ENCODE data around the gene UMODL1. TPM values are rescaled to one million over a fixed set of nuclear protein-coding genes. Genes with fewer than 3 reads are reported as not detected.

The UMODL1 gene
- 0.07 TPM in 1 of 2 replicates, not detected in the other for total RNA-seq

DNA sequence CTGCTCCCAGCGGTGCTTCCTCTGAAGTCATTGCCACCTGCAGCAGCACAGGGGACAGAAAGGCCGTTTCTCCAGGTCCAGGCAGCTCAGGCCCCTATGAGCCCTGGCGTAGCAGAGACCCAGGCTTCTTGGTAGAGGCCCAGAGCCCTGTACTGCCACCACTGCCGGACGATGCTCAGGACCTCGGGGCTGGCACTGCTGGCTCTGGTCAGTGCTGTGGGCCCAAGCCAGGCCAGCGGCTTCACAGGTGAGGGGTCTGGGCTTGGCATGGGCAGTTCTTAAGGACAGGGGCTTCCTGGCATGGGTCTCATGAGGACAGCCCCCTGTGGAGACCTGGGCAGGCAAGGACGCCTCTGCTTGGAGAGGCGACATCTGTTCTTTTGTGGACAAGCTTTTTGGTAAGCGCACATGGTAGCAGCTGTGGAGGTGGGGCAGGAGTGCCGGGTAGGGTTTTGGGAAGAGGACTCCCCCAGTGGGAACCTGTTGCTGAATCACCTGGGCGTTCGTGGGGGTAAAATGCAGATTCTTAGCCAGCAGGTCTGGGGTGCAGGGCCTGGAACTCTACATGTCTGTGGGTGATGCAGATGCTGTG is at the start of gene UMODL1:
UMODL1 (plus strand) TSS at position 172 of the 592 bp plus-strand sequence; CDS start at position 172, 0 bp downstream.

Other genes starting within 250 kb of the UMODL1 start
- 6.5 and 10.7 TPM in 2 replicates for gene PRDM15, start 192.0 kb upstream of the UMODL1 start, total RNA-seq
- gene C2CD2, start 117.3 kb upstream of the UMODL1 start, total RNA-seq = 18.5 and 26.1 TPM in 2 replicates
- gene ZBTB21, start 61.0 kb upstream of the UMODL1 start, total RNA-seq = 14.4 and 14.6 TPM in 2 replicates
- 32.0 and 81.0 TPM in 2 replicates for gene ABCG1, start 147.8 kb downstream of the UMODL1 start, total RNA-seq
- 0.21 TPM in 1 of 2 replicates, not detected in the other for gene TFF3, start 244.1 kb downstream of the UMODL1 start, total RNA-seq